ENCODE data around the gene SVEP1. TPM values are rescaled to one million over a fixed set of nuclear protein-coding genes. Genes with fewer than 3 reads are reported as not detected.
"Not testable (repeated sequence)": the region's sequence is repeated elsewhere in the genome, so short reads cannot be mapped to it uniquely, and the experiment has no call there.

Gene SVEP1
- total and polyA plus RNA-seq, 2 donors (not counting 1 experiment from before 2014, with no cell fraction given), result not detected

DNA sequence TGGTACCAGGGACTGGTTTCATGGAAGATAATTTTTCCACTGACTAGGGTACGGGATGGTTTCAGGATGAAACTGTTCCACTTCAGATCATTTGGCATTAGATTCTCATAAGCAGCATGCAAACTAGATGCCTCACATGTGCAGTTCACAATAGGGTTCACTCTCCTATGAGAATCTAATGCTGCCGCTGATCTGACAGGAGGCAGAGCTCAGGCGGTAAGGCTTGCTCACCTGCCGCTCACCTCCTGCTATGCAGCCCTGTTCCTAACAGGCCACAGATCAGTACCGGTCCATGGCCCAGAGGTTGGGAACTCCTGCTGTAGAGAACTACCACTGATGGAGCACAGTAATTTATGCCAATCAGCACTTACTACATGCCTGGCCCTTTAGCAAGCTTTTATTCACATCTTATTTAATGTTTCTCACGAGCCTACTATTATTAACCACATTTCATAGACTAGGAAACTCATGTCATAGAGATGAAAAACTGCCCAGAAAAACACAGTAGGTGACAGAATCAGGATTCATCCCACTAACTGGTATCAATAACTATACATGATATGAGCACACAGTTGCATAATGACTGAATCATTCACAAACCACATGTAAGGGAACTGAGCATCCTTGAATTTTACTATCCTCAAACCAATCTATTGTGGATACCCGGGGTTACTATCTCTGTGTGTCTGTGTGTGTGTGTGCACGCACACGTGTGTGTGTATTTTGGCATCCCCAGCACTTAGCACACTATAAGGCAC, 46.5 kb downstream of the SVEP1 start:
- Histone ChIP-seq H3K36me3 (replicated peaks in 1 of 2; ENCODE audit: control extremely low read depth in 1 of 2, control insufficient read depth in 1 of 2, extremely low read depth in 1 of 2, insufficient read depth in 2 of 2, low read length in 1 of 2) (no peaks in the 10 kb centered on the region), H3K79me2 (ENCODE audit: control insufficient read depth, insufficient read depth, low read length) (no peaks in the 10 kb centered on the region), H3K4me2 (replicated peaks; ENCODE audit: low read depth, low read length, poor library complexity, severe bottlenecking) (no peak overlapping the region), H3K27ac (ENCODE audit: low read length in 2 of 2) (no peak overlapping the region), H3K9me3 (ENCODE audit: control extremely low read depth in 1 of 3, control insufficient read depth in 2 of 3, insufficient read depth in 1 of 3, low read length in 2 of 3) (peaks cover 0 to 3% (median 0%) of the 10 kb centered on the region in 3 donors), H3K4me1 (ENCODE audit: control insufficient read depth in 2 of 2, insufficient read depth in 2 of 2, low read length in 2 of 2) (no peaks in the 10 kb centered on the region), H3K27me3 (replicated peaks in 1 of 4; ENCODE audit: control extremely low read depth in 1 of 4, control insufficient read depth in 3 of 4, insufficient read depth in 4 of 4, low read length in 3 of 4) (no peaks in the 10 kb centered on the region), H3K4me3 (ENCODE audit: control extremely low read depth in 1 of 5, extremely low read depth in 1 of 5, insufficient read depth in 1 of 5, low read depth in 2 of 5, low read length in 4 of 5) (no peak overlapping the region), H2AFZ (ENCODE audit: insufficient read depth, low read depth, low read length, poor library complexity, severe bottlenecking) (no peak overlapping the region), H3K9ac (ENCODE audit: low read length) (no peak overlapping the region), H4K20me1 (ENCODE audit: control insufficient read depth, insufficient read depth, low read length, poor library complexity, severe bottlenecking) (no peaks in the 10 kb centered on the region)
- CTCF ChIA-PET, result no interaction called here
- POLR2A ChIA-PET, result no interaction called here
- Mint-ChIP-seq H3K27me3 (peaks cover 4% of the 10 kb centered on the region), H3K27ac (no peak overlapping the region), H3K4me1 (no peaks in the 10 kb centered on the region), H3K9me3 (ENCODE audit: insufficient read depth) (peaks cover 8% of the 10 kb centered on the region), H3K4me3 (no peak overlapping the region)
- ATAC-seq (ENCODE audit: low read depth), result no peak
- DNase-seq, result no peak
- TF ChIP-seq, protein P1, sequence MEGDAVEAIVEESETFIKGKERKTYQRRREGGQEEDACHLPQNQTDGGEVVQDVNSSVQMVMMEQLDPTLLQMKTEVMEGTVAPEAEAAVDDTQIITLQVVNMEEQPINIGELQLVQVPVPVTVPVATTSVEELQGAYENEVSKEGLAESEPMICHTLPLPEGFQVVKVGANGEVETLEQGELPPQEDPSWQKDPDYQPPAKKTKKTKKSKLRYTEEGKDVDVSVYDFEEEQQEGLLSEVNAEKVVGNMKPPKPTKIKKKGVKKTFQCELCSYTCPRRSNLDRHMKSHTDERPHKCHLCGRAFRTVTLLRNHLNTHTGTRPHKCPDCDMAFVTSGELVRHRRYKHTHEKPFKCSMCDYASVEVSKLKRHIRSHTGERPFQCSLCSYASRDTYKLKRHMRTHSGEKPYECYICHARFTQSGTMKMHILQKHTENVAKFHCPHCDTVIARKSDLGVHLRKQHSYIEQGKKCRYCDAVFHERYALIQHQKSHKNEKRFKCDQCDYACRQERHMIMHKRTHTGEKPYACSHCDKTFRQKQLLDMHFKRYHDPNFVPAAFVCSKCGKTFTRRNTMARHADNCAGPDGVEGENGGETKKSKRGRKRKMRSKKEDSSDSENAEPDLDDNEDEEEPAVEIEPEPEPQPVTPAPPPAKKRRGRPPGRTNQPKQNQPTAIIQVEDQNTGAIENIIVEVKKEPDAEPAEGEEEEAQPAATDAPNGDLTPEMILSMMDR (IDR thresholded peaks at IDR 0.05), result no peak
- TF ChIP-seq EZH2 (IDR thresholded peaks at IDR 0.05; ENCODE audit: borderline replicate concordance, insufficient read depth, low read depth, low read length, poor library complexity, severe bottlenecking), result no peak
- 72% methylated on average over 6 of the region's 9 CpGs for WGBS (ENCODE audit: insufficient coverage)
- intact Hi-C loops (cut with micrococcal nuclease), result no loop called here

DNA sequence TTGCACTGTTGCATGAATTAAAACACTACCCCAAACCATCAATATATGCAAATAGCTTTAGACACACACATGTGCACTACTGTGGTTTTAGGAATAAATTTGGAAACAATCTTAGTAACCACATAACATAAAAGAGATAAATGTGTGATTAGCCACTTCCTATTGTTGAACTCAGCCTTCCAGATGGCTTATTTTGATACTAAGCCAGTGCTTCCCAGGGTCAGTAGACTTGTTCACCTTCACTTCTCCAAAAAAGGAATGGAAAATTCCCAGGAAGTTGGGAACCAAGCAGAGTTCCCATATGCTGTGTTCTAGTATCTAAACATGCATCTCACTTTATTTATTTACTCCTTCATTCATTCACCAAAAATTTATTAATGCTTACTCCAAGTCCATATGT, 47.8 kb downstream of the SVEP1 start:
- no peak overlapping the region for H3K4me2 ChIP-seq (replicated peaks; ENCODE audit: low read depth, low read length, poor library complexity, severe bottlenecking)
- no peaks in the 10 kb centered on the region for H3K4me1 ChIP-seq (ENCODE audit: control insufficient read depth in 2 of 2, insufficient read depth in 2 of 2, low read length in 2 of 2)
- no peak overlapping the region for H3K9ac ChIP-seq (ENCODE audit: low read length)
- ATAC-seq (ENCODE audit: low read depth), result no peak
- Mint-ChIP-seq H3K27me3 (peaks cover 4% of the 10 kb centered on the region), H3K27ac (no peak overlapping the region), H3K4me3 (no peak overlapping the region), H3K9me3 (ENCODE audit: insufficient read depth) (peaks cover 8% of the 10 kb centered on the region), H3K4me1 (no peaks in the 10 kb centered on the region)
- no peak for DNase-seq
- ChIA-PET POLR2A (no interaction called here), CTCF (no interaction called here)
- H3K9me3 ChIP-seq (ENCODE audit: control extremely low read depth in 1 of 3, control insufficient read depth in 2 of 3, insufficient read depth in 1 of 3, low read length in 2 of 3), result peaks cover 0 to 3% (median 0%) of the 10 kb centered on the region in 3 donors
- no peaks in the 10 kb centered on the region for H3K79me2 ChIP-seq (ENCODE audit: control insufficient read depth, insufficient read depth, low read length)
- H3K27me3 ChIP-seq (replicated peaks in 1 of 4; ENCODE audit: control extremely low read depth in 1 of 4, control insufficient read depth in 3 of 4, insufficient read depth in 4 of 4, low read length in 3 of 4), result no peaks in the 10 kb centered on the region
- no peaks in the 10 kb centered on the region for H3K36me3 ChIP-seq (replicated peaks in 1 of 2; ENCODE audit: control extremely low read depth in 1 of 2, control insufficient read depth in 1 of 2, extremely low read depth in 1 of 2, insufficient read depth in 2 of 2, low read length in 1 of 2)
- H2AFZ ChIP-seq (ENCODE audit: insufficient read depth, low read depth, low read length, poor library complexity, severe bottlenecking), result no peak overlapping the region
- no peaks in the 10 kb centered on the region for H4K20me1 ChIP-seq (ENCODE audit: control insufficient read depth, insufficient read depth, low read length, poor library complexity, severe bottlenecking)
- TF ChIP-seq, protein P1 (IDR thresholded peaks at IDR 0.05), result no peak
- TF ChIP-seq EZH2 (IDR thresholded peaks at IDR 0.05; ENCODE audit: borderline replicate concordance, insufficient read depth, low read depth, low read length, poor library complexity, severe bottlenecking), result no peak
- H3K4me3 ChIP-seq (ENCODE audit: control extremely low read depth in 1 of 5, extremely low read depth in 1 of 5, insufficient read depth in 1 of 5, low read depth in 2 of 5, low read length in 4 of 5), result no peak overlapping the region
- intact Hi-C loops (cut with micrococcal nuclease), result no loop called here
- no peak overlapping the region for H3K27ac ChIP-seq (ENCODE audit: low read length in 2 of 2)

DNA sequence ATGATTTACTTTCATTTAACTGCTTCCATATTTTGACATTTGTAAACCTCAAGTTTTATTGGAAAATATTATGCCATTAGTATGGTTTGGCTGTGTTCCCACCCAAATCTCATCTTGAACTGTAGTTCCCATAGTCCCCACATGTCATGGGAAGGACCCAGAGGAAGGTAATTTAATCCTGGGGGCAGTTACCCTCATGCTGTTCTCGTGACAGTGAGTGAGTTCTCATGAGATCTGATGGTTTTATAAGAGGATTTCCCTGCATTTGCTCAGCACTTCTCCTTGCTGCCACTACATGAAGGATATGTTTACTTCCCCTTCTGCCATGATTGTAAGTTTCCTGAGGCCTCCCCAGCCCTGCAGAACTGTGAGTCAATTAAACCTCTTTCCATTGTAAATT, 48.3 kb downstream of the SVEP1 start:
- H3K27ac Mint-ChIP-seq; H2AFZ ChIP-seq (ENCODE audit: insufficient read depth, low read depth, low read length, poor library complexity, severe bottlenecking); H3K27me3 ChIP-seq (replicated peaks in 1 of 4; ENCODE audit: control extremely low read depth in 1 of 4, control insufficient read depth in 3 of 4, insufficient read depth in 4 of 4, low read length in 3 of 4); POLR2A ChIA-PET; H3K4me3 Mint-ChIP-seq; H3K4me3 ChIP-seq (ENCODE audit: control extremely low read depth in 1 of 5, extremely low read depth in 1 of 5, insufficient read depth in 1 of 5, low read depth in 2 of 5, low read length in 4 of 5); H3K79me2 ChIP-seq (ENCODE audit: control insufficient read depth, insufficient read depth, low read length); H3K36me3 ChIP-seq (replicated peaks in 1 of 2; ENCODE audit: control extremely low read depth in 1 of 2, control insufficient read depth in 1 of 2, extremely low read depth in 1 of 2, insufficient read depth in 2 of 2, low read length in 1 of 2); H3K27ac ChIP-seq (ENCODE audit: low read length in 2 of 2); H3K4me1 ChIP-seq (ENCODE audit: control insufficient read depth in 2 of 2, insufficient read depth in 2 of 2, low read length in 2 of 2); ATAC-seq (ENCODE audit: low read depth); H3K4me1 Mint-ChIP-seq; intact Hi-C loops (cut with micrococcal nuclease); DNase-seq; H3K9me3 ChIP-seq (ENCODE audit: control extremely low read depth in 1 of 3, control insufficient read depth in 2 of 3, insufficient read depth in 1 of 3, low read length in 2 of 3); H4K20me1 ChIP-seq (ENCODE audit: control insufficient read depth, insufficient read depth, low read length, poor library complexity, severe bottlenecking); H3K9ac ChIP-seq (ENCODE audit: low read length); H3K27me3 Mint-ChIP-seq; H3K9me3 Mint-ChIP-seq (ENCODE audit: insufficient read depth); H3K4me2 ChIP-seq (replicated peaks; ENCODE audit: low read depth, low read length, poor library complexity, severe bottlenecking); CTCF ChIA-PET: not testable (repeated sequence)
- WGBS (ENCODE audit: insufficient coverage), result no CpG with 5 or more reads among the region's 1 CpG

All from B cell (primary cell).